ENCODE measurements around the gene MYLK4.

- TF ChIP-seq POLR2A (IDR thresholded peaks at IDR 0.05): no peak
- TF ChIP-seq CTCF (IDR thresholded peaks at IDR 0.05): no peak
Observed at GRCh38 chr6:2780102-2780737, 29.5 kb upstream of the MYLK4 start.

Data from esophagus squamous epithelium (tissue), 4 donors.